Left ventricle myocardium superior (tissue), 1 donor: ENCODE results near the gene CYS1. TPM values are rescaled to one million over a fixed set of nuclear protein-coding genes. Genes with fewer than 3 reads are reported as not detected.
"Not testable (repeated sequence)": the region's sequence is repeated elsewhere in the genome, so short reads cannot be mapped to it uniquely, and the experiment has no call there.

Experiments
- ATAC-seq: fragments of 200-7000 bp; cut with Tn5 transposase; one replicate; pipeline ENCODE4 v1.9.1; 2020; ENCODE audit warnings: mild to moderate bottlenecking, moderate library complexity
- DNase-seq: peaks from one replicate; pipeline ENCODE4 v3.0.0-alpha.2; 2020
- intact Hi-C: fragments of 100-400 bp; cut with micrococcal nuclease; formaldehyde crosslinking; loops from one replicate; pipeline ENCODE4 v1.11.0; 2022
- total RNA-seq: library from RNA; stranded (reverse); fragmentation: NEBNext Ultra II Directional; extraction: Animal tissue kit (Norgen Biotek cat#: 25700); gene quantifications from one replicate; pipeline ENCODE4 v1.2.1, GENCODE V29; 2021
- donor health status: DM: no; HTN: yes; CAD: no; lungs with severe emphysema.

CYS1 gene
- total RNA-seq, 1 donor from 2014 or later = 3.0 TPM

DNA sequence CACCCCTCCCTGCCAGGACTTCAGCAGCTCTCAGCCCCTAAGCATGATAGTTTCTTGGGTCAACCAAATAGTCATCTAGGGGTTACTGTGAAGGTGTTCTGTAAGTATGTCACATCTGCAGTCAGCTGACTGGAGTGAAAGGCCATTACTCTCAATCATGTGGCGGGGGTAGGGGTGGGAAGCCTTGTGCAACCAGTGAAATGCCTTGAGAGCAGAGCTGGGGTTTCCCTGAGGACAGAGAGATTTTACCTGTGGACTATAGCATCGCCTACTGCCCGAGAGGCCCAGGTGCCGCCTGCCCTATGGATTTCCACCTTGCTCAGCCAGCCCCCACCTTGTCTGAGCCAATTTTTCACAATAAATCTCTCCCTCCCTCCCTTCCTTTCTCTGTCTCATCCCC, 57.8 kb downstream of the CYS1 start:
- DNase-seq (no peak), ATAC-seq (no peak)
- intact Hi-C loops = no loop called here

DNA sequence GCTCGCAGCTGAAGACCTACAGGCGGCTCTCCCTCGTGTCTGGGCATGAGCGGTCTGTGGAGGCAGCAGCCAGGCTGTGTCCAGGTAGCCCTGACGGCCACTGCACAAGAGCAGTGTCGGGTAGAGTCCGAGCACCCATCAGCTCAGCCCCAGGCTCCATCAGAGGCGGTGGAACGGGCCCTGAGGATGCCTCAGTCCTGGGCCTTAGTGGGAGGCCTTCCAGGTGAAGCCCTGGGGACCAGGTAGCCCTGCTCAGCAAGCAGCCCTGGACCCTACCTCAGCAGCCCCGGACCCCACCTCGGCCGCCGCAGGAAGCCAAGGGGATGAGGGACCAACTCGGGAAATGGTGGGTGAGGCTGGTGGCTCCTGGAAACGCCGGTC, 58.2 kb downstream of the CYS1 start:
- ATAC-seq (no peak), DNase-seq (no peak)

DNA sequence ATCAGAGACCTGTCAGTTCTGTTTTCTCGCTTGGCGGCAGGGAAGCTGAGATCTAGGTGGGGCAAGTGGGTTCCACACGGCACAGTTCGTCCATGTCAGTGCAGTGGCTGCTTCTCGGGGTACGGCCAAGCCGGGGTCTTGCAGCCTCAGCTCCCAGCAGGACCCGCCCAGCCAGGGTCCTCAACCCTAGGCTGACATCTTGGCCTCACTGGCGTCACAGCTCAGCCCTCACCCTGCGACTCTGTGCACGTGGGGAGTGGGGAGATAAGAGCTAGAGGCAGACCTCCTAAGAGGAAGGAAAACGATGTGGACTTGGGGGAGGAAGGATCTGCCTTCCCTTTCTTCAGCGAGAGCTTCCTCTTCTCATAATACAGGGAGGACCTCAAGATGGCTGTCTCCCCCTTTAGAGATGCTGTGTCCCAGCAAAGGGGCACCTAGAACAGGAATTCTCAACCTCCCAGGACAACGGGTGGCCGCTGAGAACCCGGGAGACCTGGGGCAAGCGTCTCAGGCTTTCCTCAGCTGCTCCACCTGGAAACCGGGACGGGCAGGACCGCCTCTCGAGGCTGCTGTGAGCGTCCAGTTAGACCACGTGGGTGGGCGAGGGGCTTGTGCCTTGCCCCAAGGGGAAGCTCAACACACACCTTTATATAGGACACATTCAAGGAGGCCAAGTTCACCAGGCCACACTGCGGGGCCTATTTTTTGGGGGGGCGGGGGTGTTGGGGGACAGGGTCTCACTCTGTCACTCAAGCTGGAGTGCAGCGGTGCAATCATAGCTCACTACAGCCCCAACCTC, 60.4 kb downstream of the CYS1 start:
- ATAC-seq (no peak), DNase-seq (no peak)
- intact Hi-C loops = no loop called here

More for the DNA sequence above, 58.2 kb downstream of the CYS1 start:
- intact Hi-C loops = no loop called here

DNA sequence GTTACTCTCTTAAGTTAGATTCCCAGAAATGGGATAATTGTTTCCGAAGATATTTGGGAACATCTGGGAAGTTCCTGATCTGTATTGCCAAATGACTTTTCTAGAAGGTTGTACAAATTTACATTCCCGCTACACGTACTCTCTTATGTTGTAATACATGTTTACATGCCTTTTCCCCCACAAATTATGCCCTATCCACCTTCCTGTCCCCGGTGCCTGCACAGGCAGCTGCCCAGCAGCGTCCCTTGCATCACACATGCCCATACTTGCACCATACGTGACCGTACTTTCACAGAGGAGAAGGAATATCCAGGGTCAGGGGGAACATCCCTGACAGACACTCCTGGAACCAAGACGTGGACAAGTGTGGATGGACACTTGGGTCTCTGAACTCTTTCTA, 61.0 kb downstream of the CYS1 start:
- intact Hi-C loops = no loop called here
- ATAC-seq = no peak
- no peak for DNase-seq

DNA sequence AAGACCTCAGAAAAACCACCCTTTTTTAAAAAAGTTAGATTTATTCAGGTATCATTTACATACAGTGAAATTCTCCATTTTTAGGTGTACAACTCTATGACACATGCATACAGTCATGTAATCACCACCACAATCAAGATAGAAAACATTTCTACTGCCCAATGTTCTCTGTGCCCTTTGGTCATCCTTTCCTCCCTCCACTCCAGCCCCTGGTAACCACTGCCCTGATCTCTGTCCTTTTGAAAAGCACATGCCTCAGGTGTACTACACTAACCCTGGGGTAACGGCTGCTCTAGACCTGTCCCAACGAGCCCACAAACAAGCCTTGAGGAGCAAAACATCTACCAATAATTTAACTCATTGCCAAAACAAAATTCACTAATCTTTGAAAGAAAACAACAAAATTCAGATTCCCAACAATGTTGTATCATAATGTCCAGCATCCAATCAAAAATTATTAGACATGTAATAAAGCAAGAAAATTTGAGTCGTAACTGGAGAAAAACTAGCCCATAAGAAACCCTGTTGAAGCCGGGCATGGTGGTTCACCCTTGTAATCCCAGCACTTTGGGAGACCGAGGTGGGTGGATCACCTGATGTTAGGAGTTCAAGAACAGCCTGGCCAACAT, 62.8 kb downstream of the CYS1 start:
- ATAC-seq (no peak), DNase-seq (no peak)
- intact Hi-C loops = no loop called here

DNA sequence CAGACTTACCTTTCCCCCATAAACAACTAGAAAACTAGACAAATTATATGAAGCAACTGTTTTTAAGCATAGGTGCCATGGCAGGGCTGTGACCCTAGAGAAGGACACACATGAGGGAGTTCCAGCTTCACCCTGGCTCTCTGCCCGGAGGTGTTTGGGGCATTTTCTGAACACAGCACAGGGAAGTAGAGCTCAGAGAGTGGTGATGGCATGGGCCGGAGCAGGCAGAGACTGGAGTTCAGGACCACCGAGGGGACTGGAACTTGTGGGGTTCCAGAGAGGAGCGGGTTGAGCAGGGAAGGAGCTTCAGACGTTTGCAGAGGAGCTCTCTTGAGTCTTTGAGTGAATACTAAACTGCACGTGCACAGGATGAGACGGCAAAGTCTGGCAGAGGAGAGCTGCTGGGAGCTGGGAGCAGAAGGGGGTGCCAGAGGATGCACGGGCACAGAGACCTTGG, 63.4 kb downstream of the CYS1 start:
- intact Hi-C loops = no loop called here
- DNase-seq = no peak
- ATAC-seq = no peak

DNA sequence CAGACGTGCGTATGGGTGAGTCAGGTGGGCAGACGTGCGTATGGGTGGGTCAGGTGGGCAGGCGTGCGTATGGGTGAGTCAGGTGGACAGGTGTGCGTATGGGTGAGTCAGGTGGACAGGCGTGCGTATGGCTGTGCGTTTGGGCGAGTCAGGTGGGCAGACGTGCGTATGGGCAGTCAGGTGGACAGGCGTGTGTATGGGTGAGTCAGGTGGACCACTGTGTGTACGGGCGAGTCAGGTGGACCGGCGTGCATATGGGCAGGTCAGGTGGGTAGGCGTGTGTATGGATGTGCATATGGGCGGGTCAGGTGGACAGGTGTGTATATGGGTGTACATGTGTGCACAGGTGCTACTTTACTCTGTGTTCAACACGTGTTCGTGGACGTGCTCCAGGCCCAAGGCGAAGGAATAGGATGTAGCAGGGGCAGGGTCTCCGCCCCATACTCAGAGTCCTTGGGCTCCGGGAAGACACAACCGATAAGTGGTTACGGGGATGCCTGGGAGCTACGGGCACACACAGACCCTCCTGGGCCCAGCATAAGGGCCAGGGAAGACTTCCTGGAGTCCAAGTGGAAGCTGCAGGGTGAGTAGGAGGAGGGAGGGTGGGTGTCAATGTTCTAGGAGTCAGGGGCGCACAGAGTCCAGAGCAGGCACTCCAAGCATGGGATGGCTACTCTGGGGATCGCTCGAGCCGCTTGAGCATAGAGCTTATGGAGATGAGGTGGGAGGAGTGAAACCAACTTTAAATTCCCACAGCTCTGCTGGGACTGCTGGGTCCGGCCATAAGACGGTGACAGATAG, 64.0 kb downstream of the CYS1 start:
- ATAC-seq (no peak), DNase-seq (no peak)
- intact Hi-C loops = no loop called here

DNA sequence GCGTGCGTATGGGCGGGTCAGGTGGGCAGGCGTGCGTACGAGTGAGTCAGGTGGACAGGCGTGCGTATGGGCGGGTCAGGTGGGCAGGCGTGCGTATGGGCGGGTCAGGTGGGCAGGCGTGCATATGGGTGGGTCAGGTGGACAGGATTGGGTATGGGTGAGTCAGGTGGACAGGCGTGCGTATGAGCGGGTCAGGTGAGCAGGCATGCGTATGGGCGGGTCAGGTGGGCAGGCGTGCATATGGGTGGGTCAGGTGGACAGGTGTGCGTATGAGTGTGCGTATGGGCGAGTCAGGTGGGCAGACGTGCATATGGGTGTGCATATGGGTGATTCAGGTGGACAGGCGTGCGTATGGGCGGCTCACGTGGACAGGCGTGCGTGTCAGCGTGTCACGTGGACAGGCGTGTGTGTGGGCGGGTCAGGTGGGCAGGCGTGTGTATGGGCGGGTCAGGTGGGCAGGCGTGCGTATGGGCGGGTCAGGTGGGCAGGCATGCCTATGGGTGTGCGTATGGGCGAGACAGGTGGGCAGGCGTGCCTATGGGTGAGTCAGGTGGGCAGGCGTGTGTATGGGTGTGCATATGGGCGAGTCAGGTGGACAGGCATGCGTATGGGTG, 64.7 kb downstream of the CYS1 start:
- intact Hi-C loops, ATAC-seq, DNase-seq: not testable (repeated sequence)

DNA sequence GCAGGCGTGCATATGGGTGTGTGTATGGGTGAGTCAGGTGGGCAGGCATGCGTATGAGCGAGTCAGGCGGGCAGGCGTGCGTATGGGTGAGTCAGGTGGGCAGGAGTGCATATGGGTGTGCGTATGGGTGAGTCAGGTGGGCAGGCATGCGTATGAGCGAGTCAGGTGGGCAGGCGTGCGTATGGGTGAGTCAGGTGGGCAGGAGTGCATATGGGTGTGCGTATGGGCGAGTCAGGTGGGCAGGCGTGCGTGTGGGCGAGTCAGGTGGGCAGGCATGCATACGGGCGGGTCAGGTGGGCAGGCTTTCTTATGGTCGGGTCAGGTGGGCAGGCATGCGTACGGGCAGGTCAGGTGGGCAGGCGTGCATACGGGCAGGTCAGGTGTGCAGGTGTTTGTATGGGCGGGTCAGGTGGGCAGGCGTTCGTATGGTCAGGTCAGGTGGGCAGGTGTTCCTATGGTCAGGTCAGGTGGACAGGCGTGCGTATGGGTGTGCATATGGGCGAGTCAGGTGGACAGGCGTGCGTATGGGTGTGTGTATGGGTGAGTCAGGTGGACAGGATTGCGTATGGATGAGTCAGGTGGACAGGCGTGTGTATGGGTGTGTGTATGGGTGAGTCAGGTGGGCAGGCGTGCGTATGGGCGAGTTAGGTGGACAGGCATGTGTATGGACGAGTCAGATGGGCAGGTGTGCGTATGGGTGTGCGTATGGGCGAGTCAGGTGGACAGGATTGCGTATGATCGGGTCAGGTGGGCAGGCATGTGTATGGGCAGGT, 65.6 kb downstream of the CYS1 start:
- intact Hi-C loops = no loop called here
- no peak for DNase-seq
- ATAC-seq = no peak

DNA sequence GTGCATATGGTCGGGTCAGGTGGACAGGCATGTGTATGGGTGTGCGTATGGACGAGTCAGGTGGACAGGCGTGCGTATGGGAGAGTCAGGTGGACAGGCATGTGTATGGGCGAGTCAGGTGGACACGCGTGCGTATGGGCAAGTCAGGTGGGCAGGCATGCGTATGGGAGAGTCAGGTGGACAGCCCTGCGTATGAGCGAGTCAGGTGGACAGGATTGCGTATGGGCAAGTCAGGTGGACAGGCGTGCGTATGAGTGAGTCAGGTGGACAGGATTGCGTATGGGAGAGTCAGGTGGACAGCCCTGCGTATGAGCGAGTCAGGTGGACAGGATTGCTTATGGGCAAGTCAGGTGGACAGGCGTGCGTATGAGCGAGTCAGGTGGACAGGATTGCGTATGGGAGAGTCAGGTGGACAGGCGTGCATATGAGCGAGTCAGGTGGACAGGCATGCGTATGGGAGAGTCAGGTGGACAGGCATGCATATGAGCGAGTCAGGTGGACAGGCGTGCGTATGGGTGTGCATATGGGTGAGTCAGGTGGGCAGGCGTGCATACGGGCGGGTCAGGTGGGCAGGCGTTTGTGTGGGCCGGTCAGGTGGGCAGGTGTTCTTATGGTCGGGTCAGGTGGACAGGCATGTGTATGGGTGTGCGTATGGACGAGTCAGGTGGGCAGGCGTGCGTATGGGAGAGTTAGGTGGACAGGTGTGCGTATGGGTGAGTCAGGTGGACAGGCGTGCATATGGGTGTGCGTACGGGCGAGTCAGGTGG, 66.4 kb downstream of the CYS1 start:
- ATAC-seq, DNase-seq, intact Hi-C loops: not testable (repeated sequence)

DNA sequence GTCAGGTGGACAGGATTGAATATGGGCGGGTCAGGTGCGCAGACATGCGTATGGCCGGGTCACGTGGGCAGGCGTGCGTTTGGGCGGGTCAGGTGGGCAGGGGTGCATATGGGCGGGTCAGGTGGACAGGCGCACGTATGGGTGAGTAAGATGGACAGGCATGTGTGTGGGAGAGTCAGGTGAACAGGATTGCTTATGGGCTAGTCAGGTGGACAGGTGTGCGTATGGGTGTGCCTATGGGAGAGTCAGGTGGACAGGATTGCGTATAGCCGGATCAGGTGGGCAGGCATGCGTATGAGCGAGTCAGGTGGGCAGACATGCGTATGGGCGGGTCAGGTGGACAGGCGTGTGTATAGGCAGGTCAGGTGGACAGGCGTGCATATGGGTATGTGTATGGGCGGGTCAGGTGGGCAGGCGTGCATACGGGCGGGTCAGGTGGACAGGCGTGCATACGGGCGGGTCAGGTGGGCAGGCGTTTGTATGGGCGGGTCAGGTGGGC, 67.2 kb downstream of the CYS1 start:
- no peak for ATAC-seq
- intact Hi-C loops = no loop called here
- no peak for DNase-seq

DNA sequence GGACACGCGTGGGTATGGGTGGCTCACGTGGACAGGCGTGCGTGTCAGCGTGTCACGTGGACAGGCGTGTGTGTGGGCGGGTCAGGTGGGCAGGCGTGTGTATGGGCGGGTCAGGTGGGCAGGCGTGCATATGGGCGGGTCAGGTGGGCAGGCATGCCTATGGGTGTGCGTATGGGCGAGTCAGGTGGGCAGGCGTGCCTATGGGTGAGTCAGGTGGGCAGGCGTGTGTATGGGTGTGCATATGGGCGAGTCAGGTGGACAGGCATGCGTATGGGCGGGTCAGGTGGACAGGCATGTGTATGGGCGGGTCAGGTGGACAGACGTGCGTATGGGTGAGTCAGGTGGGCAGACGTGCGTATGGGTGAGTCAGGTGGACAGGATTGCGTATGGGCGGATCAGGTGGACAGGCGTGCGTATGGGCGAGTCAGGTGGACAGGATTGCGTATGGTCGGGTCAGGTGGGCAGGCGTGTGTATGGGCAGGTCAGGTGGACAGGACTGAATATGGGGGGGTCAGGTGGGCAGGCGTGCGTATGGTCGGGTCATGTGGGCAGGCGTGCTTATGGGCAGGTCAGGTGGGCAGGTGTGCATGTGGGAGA, 67.7 kb downstream of the CYS1 start:
- DNase-seq, ATAC-seq, intact Hi-C loops: not testable (repeated sequence)

DNA sequence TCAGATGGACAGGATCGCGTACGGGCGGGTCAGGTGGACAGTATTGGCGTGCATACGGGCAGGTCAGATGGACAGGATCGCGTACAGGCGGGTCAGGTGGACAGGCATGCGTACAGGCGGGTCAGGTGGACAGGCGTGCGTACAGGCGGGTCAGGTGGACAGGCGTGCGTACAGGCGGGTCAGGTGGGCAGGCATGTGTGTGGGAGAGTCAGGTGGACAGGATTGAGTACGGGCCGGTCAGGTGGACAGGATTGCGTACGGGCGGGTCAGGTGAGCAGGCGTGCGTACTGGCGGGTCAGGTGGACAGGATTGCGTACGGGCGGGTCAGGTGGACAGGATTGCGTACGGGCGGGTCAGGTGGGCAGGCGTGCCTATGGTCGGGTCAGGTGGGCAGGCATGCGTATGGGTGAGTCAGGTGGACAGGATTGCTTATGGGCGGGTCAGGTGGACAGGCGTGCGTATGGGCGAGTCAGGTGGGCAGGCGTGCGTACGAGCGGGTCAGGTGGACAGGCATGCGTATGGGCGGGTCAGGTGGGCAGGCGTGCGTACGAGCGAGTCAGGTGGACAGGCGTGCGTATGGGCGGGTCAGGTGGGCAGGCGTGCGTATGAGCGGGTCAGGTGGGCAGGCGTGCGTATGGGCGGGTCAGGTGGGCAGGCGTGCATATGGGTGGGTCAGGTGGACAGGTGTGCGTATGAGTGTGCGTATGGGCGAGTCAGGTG, 68.4 kb downstream of the CYS1 start:
- ATAC-seq, DNase-seq, intact Hi-C loops: not testable (repeated sequence)

DNA sequence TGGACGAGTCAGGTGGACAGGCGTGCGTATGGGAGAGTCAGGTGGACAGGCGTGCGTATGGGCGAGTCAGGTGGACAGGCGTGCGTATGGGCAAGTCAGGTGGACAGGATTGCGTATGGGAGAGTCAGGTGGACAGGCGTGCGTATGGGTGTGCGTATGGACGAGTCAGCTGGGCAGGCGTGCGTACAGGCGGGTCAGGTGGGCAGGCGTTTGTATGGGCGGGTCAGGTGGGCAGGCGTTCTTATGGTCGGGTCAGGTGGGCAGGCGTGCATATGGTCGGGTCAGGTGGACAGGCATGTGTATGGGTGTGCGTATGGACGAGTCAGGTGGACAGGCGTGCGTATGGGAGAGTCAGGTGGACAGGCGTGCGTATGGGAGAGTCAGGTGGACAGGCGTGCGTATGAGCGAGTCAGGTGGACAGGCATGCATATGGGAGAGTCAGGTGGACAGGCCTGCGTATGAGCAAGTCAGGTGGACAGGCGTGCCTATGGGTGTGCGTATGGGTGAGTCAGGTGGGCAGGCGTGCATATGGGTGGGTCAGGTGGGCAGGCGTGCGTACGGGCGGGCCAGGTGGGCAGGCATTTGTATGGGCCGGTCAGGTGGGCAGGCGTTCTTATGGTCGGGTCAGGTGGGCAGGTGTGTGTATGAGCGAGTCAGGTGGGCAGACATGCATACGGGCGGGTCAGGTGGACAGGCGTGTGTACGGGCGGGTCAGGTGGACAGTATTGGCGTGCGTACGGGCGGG, 69.2 kb downstream of the CYS1 start:
- DNase-seq, intact Hi-C loops, ATAC-seq: not testable (repeated sequence)

DNA sequence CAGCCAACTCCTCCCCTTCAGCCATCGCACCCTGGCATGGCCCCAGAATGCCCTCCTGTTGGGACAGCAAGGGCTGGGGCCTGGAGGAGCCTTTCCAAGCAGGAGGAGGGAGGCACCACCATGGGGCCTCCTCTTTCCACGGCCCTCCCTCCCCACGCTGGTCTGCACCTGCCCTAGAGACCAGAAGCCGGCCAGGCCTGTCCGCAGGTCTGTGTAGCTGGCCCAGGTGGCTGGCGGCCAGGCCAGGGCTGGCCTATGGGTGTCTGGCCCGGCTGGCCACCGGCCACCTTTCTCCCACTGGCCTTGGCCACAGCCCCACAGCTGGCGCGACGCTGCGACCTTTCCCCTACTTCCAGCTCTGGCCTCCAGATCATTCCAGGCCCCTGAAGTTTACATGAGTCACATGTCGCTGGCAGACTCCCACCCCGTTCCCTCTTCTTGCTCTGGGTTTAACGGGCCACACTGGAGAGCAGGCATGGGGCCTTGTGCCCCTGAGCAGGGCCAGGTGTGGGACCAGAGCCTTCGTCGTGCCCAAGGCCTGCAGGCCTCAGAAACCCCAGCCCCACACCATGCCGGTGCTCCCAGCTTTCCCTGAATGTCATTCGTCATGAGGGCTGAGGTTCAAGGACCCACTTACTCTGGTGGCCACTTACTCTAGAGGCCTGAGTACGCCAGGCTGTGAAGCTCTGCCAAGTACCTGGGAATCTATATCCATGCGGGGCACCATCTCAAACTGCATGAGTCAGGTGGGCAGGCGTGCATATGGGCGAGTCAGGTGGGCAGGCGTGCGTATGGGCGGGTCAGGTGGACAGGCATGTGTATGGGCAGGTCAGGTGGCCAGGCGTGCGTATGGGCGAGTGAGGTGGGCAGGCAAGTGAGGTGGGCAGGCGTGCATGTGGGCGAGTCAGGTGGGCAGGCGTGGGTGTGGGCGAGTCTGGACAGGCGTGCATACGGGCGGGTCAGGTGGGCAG, 70.1 kb downstream of the CYS1 start:
- intact Hi-C loops = no loop called here
- DNase-seq (peak; percentile 96), ATAC-seq (peak; percentile 83)
